Embryonic facial prominence (tissue), 1 donor: ENCODE data around the gene PTGES.

Experiments
- DNase-seq: peaks from one replicate; pipeline ENCODE4 v3.0.0-alpha.2; 2016; ENCODE audit errors: extremely low spot score

PTGES gene

GRCh38 chr9:129719135-129719534 is 33.7 kb downstream of the PTGES start:
- no peak for DNase-seq

DNA sequence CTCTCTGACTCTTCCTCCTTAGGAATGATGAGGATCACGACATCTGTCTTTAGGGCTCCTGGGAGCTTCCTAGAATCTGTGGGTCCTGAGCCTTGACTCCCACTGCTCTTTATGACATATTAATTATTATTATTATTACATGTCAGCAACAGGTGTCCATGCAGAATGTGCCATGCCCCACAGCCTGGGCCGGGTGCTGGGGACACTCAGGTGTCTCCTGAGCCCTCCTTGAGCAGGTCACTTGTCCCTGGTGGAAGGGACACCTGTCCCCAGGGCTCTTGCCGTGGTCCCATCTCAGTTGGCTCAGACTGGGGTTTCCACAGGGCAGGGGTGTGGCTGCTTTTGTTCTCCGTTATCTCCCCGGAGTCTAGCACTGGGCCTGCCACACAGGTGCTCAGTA is 34.2 kb downstream of the PTGES start:
- no peak for DNase-seq

DNA sequence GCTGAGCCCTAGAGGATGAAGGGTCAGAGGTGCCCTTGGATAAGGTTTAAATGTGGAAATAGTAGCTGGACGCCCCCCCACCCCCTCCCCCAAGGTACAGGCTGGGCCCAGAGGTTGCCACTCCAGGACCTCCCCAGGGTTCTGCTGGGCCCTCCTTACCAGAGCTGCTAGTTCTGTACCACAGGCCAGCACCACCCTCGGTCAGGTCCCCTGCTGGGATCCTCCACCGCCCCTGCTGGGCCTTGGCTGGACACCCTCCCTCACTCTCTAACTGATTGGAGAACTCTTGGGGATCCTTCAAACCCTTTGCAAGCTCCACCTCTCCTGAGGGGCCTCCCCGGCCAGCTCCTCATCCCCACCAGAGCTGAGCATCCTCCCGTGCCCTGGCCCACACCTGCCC is 34.9 kb downstream of the PTGES start:
- DNase-seq, result no peak

GRCh38 chr9:129716091-129716490 is 36.8 kb downstream of the PTGES start:
- DNase-seq, result no peak

DNA sequence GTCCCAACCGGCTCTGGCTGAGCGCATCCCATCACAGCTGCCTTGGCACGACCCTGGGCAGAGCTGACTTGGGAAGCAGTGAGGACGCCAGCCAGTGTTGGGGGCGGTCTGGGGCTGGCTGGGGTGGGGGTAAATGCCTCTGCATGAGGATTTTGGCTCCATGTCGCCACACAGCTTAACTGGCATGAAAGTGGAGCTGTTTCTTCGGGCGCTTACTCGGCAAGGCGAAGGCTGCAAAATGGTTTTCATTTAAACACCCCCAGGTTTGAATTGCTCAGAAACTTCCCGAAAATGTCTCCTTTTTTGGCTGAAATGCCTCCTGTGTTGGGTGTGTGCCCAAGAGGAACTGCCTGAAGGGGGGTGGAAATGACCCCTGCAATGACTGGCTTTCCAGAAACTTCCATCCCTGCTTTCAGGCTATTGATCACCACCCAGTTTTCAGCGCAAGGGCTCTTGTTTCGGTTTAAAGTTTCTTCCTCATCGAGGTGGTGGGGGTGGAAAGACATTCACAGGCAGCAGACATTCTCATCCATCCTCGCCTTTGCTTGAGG is 38.3 kb downstream of the PTGES start:
- DNase-seq, result no peak

DNA sequence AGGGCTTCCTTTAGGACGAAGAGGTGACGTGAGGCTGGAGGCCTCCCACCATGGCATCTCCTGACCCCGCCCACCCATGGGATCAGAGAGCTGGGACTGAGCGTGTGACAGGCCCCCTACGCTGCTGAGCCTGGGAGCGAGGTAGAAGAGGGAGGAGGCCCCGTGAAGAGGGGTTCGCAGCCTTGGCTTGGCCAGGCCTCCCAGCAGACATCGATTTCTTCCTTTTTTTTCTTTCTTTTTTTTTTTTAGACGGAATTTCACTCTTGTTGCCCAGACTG is 39.5 kb downstream of the PTGES start:
- DNase-seq, result no peak

DNA sequence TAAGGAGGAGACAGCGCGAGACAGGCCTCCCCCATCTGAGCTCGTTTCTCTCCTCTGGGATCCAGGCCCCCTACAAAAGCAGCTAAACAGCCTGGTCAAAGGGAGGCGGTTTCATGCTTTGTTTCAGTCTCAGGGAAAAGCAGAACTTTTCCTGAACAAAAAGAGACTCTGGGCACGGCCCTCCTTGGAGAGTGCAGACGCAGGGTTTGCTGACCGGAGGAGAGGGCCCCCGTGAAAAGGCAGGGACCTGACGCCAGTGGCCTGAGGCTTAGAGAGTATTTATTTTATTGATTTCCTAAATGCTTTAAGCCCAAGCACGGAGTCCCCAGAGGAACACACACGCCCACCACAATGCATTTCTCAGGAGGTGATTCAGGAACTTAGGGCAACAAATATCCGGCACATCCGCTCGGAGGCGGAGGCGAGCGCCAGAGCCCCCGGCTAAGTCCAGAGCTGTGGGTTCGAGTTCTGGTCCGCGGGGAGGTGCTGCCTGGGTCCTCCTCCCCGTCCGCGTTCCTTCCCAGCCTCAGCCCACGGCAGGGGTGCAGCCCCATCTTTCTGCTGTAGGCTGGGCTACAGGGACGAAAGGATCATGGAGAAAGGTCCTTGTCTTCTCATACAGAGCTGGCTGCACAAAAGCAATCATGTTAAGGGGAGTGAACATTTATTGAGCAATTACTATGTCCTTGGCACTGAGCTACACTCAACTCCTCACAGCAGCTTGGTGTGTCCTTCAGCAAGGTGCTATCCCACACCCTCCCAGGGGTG is 40.0 kb downstream of the PTGES start:
- DNase-seq, result no peak

GRCh38 chr9:129710169-129710453 is 42.7 kb downstream of the PTGES start:
- no peak for DNase-seq

- DNase-seq, result no peak
These were observed 43.2 kb downstream of the PTGES start for GRCh38 chr9:129709438-129710168.

DNA sequence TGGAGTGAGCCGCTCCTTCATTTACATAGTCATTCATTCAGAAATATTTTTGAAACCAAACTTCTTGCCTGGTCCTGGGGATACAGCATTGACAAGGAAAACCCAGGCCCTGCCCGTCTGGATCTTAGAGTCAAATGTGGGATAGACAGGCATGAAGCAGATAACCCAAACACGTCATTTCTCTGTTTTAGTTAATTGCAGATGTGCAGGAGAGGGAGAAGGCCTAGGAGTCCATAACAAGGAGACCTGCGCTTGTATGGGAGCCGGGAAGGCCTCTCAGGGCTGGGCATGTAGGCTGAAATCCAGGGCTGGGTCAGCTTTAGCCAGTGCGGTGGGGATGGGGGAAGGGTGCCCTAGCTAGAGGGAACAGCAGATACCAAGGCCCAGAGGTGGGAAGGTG is 44.0 kb downstream of the PTGES start:
- no peak for DNase-seq

DNA sequence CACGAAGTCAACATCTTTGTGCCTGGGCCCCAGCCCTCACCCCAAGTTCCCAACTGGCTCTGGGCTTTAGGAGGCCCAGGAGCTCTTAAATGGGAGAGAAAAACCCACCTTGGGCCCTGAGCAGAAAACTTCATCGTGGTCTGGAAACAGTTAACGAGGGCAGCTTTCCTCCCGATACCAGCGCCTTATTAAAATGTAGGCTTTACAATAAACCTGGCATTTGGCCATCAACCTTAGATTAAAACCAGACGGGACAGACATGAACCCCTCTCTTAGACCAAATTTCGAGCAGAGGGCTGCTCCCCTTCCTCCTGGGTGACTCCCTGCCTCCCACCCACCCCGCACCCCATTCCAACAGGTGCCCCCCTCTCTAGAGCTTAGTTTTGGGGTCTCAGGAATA is 48.0 kb downstream of the PTGES start:
- DNase-seq, result no peak

DNA sequence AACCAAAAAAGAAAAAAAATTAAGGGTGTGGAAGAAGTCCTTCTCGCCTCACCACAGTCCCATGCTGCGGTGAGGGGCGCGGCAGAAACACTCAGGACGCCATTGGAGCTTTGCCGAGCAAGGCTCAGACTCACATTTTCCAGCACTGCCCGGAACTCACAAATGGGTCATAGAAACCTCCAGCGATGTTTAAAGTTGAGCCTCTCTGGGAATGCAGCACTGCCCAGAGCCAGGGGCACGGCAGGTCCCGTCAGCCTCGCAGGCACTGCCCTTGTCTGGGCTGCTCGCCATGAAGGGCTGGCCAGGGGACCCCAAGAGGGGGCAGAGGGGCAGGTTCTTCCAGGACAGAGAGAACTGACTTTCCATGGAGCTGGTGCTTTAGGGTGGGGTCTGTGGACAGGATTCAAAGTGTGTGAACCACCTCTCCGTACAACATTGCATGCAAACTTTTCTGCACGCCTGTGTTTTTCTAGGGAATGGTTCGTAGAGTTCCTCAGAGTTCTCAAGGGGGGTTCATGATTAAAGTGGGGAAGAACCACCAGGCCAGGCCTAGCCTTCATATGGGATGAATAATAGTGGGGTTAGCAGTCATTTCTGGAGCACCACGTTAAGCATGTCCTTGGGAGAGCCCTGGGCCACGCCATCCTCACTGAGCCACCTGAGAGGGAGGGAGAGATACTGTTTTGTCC is 49.0 kb downstream of the PTGES start:
- DNase-seq, result no peak

- no peak for DNase-seq
These were observed 50.0 kb downstream of the PTGES start for GRCh38 chr9:129702589-129703520.

DNA sequence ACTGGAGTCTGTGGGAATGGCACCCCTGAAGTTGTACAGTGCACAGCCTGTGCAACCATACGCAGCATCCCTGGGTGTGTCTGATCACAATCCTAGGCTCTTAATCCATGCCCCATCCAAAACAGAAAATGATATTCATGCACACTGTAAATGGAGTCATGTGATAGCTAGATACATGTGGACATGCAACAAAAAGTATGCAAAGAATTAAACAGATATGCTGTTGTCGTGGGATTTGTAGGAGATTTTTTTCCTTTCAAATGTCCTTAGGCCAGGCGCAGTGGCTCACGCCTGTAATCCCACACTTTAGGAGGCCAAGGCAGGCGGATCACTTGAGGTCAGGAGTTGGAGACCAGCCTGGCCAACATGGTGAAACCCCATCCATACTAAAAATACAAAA is 51.3 kb downstream of the PTGES start:
- no peak for DNase-seq

- DNase-seq, result no peak
These were observed 51.8 kb downstream of the PTGES start for GRCh38 chr9:129701054-129701453.

- no peak for DNase-seq
These were observed 54.5 kb downstream of the PTGES start for GRCh38 chr9:129698254-129698757.

DNA sequence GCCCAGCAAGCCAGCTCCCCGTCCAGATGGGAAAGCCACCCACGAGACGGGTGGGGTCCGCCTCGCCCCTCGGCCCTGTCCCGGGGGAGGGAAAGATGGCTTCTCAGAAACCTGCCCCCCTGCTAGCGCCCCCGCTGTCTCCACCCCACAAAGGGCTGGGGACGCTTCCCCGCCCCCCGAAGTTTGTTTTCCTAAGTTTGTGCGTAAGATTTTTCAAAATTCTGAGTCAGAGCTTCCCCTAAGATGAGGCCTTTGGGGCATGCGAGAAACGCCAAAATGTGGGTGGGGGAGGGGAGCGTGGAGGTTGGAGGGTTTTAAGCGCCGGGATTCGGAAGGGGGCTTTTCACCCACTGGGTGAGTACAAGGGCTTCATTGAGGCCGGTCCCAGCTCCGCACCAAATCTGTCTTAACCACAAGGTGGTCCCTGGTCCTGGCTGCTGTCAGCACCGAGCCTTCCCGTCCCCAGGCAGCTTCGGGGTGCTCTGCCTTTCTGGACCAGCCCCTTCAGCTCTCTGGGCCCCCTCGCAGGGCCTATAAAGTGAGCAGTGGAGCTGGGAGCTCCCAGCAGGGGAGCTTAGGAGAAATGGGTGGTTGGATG is 55.1 kb downstream of the PTGES start:
- DNase-seq, result peak; percentile 44

DNA sequence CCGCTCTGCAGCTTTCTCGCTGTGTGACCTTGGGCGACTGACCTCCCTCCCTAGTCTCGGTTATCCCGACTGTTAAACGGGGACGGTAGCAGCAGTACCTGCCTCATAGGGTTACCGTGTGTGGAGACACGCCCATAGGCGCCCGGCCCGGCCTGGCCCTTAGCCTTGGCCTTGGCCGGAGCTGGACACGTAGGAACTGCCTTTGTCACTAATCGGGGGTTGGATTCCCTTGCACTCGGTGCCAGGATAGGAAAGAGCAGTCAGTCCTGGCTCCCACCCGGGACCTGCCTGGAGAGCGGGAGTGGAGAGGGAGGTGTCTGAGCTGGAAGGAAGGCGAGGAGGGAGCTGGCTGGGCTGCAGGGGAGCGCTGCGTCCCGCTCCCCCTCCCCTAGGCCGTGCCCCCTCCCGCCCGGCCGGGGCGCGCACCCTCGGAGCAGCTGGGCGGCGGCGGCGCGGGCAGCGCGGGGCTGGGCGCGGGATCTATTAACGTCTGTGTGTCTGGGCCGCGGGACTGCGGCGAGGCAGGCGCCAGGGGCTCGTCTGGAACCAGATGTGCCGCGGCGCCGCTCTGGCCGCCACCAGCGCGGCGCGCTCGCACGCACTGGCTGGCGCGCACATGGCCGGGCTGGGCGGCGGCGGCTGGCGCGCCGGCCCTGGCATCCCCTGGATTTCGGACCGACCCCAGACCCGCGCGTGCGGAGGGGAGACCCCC is 55.7 kb downstream of the PTGES start:
- DNase-seq, result peak; percentile 53

GRCh38 chr9:129695870-129696269 is 57.0 kb downstream of the PTGES start:
- DNase-seq, result no peak

DNA sequence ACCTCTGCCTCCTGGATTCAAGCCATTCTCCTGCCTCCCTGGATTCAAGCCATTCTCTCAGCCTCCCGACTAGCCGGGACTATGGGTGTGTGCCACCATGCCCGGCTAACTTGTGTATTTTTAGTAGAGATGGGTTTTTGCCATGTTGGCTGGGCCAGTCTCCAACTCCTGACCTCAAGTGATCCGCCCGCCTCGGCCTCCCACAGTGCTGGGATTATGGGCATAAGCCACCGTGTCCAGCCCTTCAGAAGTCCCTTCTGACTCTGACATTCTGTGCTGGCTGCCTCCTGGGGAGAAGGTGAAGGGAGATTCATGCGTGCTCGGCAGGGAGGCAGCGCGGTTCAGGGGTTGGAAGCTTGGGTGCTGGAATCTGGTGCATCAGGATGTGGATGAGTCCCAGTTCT is 58.6 kb downstream of the PTGES start:
- DNase-seq, result no peak

- DNase-seq, result no peak
These were observed 59.1 kb downstream of the PTGES start for GRCh38 chr9:129693741-129694140.
